ENCODE results near the gene UPF3B. TPM values are rescaled to one million over a fixed set of nuclear protein-coding genes. Genes with fewer than 3 reads are reported as not detected.

The UPF3B gene
- total RNA-seq, 4 donors from 2014 or later = 4.3 to 5.6 (median 5.1) TPM

Other genes with a start within 250 kb of the UPF3B start
- 10 to 100 TPM in 2 of 4 donors, 1 to 10 TPM in 2; 8.9 to 16.6 (median 10.4) TPM for gene NKRF, start 246.5 kb downstream of the UPF3B start, total RNA-seq
- gene SEPTIN6, start 159.8 kb downstream of the UPF3B start, total RNA-seq = 10 to 100 TPM in 2 of 4 donors, 1 to 10 TPM in 2; 7.8 to 11.9 (median 10.4) TPM
- 1 to 10 TPM in 1 of 4 donors, under 1 TPM in 3; 0.20 to 1.3 (median 0.56) TPM for gene SOWAHD, start 94.4 kb downstream of the UPF3B start, total RNA-seq
- gene RPL39, start 61.3 kb downstream of the UPF3B start, total RNA-seq = 1,000 to 10,000 TPM; 2,066 to 6,085 (median 2,614) TPM
- 10 to 100 TPM; 20.2 to 30.1 (median 23.2) TPM for gene RNF113A, start 18.8 kb upstream of the UPF3B start, total RNA-seq
- 10 to 100 TPM; 39.4 to 60.6 (median 47.4) TPM for gene NDUFA1, start 18.9 kb upstream of the UPF3B start, total RNA-seq
- not detected for gene AKAP14, start 42.9 kb upstream of the UPF3B start, total RNA-seq
- gene NKAP, start 90.8 kb upstream of the UPF3B start, total RNA-seq = 1 to 10 TPM; 4.8 to 7.3 (median 6.4) TPM
- gene RHOXF2B, start 224.7 kb upstream of the UPF3B start, total RNA-seq = not detected